Measurements from ENCODE around the gene MBD6.
"Not testable (repeated sequence)": the region's sequence is repeated elsewhere in the genome, so short reads cannot be mapped to it uniquely, and the experiment has no call there.

MBD6 gene

DNA sequence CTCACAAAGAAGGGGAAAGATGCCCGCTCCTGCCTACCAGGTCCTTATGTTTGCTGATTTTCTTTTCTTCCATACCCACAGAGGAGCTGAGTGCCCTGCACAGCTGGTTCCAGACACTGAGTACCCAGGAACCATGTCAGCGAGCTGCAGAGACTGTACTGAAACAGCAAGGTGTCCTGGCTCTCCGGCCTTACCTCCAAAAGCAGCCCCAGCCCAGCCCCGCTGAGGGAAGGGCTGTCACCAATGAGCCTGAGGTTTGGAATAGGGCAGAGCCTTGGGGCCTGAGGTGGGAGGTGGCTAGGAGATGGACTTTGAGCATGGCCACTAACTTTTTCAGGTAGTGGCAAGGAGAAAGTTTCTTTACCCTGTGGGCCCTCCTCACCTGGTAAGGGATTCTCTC is 32.5 kb upstream of the MBD6 start:
- no peak for DNase-seq

- DNase-seq: no peak
These were observed 31.0 kb upstream of the MBD6 start for GRCh38 chr12:57491393-57492280.

DNA sequence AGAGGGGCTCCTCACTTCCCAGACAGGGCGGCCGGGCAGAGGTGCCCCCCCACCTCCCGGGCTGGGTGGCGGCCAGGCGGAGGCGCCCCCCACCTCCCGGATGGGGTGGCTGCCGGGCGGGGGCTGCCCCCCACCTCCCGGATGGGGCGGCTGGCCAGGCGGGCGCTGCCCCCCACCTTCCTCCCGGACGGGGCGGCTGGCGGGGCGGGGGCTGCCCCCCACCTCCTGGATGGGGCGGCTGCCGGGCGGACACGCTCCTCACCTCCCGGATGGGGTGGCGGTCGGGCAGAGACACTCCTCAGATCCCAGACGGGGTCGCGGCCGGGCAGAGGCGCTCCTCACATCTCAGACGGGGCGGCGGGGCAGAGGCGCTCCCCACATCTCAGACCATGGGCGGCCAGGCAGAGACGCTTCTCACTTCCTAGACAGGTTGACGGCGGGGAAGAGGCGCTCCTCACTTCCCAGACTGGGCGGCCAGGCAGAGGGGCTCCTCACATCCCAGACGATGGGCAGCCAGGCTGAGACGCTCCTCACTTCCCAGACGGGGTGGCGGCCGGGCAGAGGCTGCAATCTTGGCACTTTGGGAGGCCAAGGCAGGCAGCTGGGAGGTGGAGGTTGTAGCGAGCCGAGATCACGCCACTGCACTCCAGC is 27.4 kb upstream of the MBD6 start:
- not testable (repeated sequence) for DNase-seq

DNA sequence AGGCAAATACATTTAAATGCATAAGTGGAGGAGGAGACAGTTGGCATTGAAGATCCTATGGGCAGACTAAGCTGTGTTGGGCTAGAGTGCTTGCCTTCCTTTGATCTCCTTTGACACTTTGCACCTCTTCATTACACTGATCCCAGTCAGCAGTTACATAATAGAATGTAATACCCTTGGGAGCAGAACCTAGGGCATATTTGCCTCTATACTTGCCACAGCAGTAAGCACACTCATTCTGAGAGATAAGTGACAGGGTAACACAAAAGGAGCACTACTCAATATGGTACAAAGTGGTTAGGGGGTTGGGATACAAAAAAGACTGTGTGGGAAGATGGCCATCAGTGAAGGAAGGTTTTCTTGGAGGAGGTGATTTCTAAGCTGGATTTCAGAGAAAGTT is 25.8 kb upstream of the MBD6 start:
- DNase-seq: no peak

DNA sequence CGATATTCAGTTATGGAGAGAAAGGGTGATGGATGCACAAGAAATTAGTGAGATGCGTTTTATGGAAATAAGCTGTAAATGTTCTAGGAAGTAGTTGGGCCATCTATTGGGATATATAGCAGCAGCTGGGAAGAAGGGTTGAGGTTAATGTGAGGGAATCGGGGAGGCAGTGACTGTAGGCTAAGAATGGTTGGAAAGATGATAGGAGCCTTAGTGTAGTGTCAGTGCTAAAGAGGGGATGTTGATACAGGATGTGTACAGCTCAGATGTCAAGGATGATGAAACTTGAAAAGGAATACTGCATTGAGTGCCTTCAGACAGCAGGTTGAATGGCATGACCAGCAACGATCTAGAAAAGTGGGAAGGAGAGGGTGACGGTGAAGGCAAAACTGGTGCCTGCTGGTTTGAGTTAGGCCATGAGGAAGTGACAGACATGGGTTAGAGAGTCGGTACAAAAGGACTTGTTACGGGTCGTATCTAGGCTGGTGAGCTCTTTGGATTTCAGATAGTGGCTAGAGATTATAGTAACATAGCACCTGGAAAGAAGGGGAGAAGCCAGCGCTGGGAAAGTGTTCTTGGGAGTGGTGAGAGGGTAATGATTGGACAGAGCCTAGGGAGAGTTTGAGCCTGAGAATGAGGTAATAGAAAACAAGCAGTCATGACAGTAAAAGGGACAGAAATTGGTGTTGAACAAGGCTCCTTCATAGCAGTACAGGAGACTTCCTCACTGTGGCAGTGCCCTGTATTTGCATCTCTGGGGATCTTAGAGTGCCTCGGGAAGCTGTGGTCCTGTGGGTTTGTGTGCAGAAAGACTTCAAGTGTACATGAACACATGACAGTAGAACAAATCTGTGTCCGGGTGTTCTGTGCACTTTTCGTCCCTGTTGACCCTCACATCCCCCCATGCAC is 25.1 kb upstream of the MBD6 start:
- DNase-seq: no peak

DNA sequence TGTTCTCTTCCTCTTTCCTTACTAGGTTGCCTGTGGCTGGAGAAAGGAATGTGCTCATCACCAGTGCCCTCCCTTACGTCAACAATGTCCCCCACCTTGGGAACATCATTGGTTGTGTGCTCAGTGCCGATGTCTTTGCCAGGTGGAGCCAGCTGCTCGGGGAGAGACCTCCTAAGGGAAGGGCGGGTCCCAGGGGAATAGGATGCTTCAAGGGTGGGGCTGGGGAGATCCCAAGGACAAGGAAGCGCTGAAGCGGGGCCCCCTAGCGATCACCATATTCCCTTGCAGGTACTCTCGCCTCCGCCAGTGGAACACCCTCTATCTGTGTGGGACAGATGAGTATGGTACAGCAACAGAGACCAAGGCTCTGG is 24.5 kb upstream of the MBD6 start:
- DNase-seq: no peak

- no peak for DNase-seq
These were observed 24.1 kb upstream of the MBD6 start for GRCh38 chr12:57498571-57498970.

DNA sequence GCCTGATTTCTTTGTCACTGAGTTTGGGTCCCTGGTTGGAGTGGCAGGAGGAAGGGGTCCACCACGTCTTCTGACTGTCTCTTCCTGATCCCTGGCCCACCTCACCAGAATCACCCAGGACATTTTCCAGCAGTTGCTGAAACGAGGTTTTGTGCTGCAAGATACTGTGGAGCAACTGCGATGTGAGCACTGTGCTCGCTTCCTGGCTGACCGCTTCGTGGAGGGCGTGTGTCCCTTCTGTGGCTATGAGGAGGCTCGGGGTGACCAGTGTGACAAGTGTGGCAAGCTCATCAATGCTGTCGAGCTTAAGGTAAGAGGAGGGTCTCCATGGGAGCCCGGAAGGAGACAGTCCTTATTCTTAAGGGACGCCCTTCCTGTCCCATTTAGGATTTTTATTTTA is 22.4 kb upstream of the MBD6 start:
- DNase-seq: no peak

- DNase-seq: not testable (repeated sequence)
These were observed 20.2 kb upstream of the MBD6 start for GRCh38 chr12:57502311-57502969.

- not testable (repeated sequence) for DNase-seq
These were observed 16.1 kb upstream of the MBD6 start for GRCh38 chr12:57506541-57506940.

DNA sequence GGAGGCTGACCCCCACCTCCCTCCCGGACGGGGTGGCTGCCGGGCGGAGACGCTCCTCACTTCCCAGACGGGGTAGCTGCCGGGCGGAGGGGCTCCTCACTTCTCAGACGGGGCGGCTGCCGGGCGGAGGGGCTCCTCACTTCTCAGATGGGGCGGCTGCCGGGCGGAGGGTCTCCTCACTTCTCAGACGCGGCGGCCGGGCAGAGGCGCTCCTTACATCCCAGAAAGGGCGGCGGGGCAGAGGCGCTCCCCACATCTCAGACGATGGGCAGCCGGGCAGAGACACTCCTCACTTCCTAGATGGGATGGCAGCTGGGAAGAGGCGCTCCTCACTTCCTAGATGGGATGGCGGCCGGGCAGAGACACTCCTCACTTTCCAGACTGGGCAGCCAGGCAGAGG is 14.8 kb upstream of the MBD6 start:
- not testable (repeated sequence) for DNase-seq

DNA sequence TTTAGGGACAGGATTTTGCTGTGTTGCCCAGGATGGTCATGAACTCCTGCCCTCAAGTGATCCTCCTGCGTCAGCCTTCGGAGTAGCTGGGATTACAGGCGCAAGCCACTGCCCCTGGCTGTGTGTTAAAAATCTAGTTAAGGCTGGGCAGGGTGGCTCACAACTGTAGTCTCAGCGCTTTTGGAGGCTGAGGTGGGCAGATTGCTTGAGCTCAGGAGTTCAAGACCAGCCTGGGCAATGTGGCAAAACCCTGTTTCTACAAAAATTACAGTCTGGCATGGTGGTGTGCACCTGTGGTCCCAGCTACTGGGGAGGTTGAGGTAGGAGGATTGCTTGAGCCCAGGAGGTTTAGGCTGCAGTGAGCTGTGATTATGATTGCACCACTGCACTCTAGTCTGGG is 11.5 kb upstream of the MBD6 start:
- no peak for DNase-seq

GRCh38 chr12:57511588-57512325 is 10.9 kb upstream of the MBD6 start:
- DNase-seq: no peak

DNA sequence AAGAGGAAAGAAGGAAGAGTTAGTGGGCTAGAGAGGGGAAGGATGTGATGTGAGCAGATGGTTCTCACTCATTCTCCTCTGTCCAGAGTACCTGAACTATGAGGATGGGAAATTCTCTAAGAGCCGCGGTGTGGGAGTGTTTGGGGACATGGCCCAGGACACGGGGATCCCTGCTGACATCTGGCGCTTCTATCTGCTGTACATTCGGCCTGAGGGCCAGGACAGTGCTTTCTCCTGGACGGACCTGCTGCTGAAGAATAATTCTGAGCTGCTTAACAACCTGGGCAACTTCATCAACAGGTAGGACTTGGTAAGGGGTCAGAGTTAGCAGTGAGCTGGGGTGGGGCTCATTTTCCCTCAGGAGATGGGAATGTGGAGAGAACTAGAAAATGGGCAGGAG is 10.0 kb upstream of the MBD6 start:
- DNase-seq: no peak

DNA sequence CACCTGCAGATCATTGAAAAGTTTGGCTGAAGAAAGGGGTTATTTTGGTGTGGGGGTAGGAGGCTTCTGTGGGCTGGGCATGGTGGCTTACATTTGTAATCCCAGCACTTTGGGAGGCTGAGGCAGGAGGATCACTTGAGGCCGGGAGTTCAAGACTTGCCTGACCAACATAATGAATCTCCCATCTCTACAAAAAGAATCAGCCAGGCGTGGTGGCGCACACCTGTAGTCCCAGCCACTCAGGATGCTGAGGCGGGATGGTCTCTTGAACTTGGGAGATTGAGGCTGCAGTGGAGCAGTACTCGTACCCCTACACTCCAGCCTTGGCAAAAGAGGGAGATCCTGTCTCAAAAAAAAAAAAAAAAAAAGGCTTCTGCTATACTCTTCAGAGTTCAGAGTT is 9.4 kb upstream of the MBD6 start:
- no peak for DNase-seq

- not testable (repeated sequence) for DNase-seq
These were observed 8.9 kb upstream of the MBD6 start for GRCh38 chr12:57513677-57514076.

DNA sequence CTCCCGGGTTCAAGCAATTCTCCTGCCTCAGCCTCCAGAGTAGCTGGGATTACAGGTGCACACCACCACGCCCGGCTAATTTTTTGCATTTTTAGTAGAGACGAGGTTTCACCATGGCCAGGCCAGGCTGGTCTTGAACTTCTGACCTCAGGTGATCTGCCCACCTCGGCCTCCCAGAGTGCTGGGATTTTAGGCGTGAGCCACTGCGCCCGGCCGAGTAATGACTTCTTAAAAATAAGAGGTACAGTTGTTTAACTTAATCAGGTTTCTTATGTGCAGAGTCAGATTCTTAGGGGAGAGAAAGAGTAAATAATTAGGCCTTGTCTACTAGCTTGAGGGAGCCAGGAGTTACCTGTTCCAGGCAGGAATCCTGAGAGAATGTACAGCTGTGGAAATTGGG is 8.4 kb upstream of the MBD6 start:
- not testable (repeated sequence) for DNase-seq

DNA sequence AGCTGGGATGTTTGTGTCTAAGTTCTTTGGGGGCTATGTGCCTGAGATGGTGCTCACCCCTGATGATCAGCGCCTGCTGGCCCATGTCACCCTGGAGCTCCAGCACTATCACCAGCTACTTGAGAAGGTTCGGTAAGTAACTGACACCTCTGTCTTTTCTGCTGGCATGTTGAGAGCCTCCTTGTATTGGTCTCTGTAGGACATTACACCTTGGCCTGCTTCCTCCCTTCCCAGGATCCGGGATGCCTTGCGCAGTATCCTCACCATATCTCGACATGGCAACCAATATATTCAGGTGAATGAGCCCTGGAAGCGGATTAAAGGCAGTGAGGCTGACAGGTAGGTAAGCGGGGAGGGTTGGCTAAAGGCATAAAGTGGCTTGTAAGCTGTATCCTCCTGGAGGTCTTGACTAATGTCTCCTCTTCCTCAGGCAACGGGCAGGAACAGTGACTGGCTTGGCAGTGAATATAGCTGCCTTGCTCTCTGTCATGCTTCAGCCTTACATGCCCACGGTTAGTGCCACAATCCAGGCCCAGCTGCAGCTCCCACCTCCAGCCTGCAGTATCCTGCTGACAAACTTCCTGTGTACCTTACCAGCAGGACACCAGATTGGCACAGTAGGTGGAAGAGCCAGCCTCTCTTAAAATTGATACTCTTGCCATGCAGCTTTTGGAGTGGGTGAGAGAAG is 7.8 kb upstream of the MBD6 start:
- no peak for DNase-seq

DNA sequence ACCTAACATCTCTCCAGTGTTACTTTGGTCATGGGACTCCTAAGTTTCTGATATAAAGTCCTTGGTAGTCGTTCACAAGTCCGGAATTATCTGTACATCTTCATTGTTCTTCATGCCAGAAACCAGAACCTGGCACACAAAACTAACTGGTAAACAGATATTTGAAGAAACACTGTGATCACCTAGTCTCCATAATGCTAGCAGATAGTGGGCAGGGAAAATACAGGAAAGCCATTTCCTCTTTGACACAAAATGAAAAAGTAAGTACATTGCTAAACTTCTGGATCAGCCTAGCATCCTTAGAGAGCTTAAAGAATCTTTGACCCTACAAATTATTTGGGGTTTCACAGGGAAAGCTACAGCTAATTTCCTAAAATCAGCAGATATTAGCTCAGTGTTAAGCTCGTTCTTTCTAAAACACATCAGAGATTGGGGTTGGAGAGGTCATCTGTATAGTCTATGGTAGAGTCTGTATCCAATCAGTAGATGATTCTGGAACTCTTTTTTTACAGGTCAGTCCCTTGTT is 7.2 kb upstream of the MBD6 start:
- DNase-seq: no peak

- no peak for DNase-seq
These were observed 6.6 kb upstream of the MBD6 start for GRCh38 chr12:57515934-57516541.

DNA sequence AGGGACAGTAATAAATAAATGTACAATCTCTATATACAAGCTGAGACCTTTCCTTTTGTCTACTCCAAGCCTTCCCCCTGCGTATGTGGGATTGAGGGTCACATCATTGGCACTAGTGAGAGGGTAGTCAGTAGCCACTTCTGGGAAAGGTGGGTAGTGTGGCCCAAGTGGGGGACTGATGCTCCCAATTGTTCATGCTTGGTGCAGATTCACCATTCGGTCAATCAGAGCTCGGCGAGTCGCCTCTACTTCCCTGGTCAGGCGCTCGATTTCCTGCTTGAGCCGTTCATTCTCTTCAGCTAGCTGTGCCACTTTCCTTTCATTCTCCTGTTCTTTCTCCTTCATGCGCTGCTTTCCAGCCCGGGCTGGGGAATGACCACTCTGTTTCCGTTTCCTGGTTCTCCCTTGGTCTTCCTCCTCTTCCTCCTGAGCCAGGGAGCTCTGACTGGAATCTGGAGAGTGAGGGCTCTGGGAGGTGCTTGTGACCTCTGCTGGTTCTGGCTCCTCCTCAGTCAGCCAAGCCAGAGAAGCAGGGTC is 5.9 kb upstream of the MBD6 start:
- no peak for DNase-seq
